WI38 (cell line): Measurements from ENCODE around the gene ACKR2.

Experiments
- H3K4me3 ChIP-seq: 2 replicates; pipeline ENCODE4 v1.5.1; 2011; ENCODE audit warnings: low read depth, mild to moderate bottlenecking, control low read depth, low read length
- CTCF ChIP-seq: IDR thresholded peaks from 2 replicates; pipeline ENCODE4 v1.5.1; 2012; ENCODE audit warnings: low read depth, mild to moderate bottlenecking, control low read depth, low read length

ACKR2 gene

GRCh38 chr3:42892807-42893206 lies 83.6 kb downstream of the ACKR2 start:
- TF ChIP-seq CTCF, result no peak
- H3K4me3 ChIP-seq, result no peak overlapping the region

GRCh38 chr3:42894698-42895579 lies 85.7 kb downstream of the ACKR2 start:
- no peak overlapping the region for H3K4me3 ChIP-seq
- TF ChIP-seq CTCF, result no peak

GRCh38 chr3:42895580-42895868 lies 86.3 kb downstream of the ACKR2 start:
- H3K4me3 ChIP-seq, result no peak overlapping the region
- TF ChIP-seq CTCF, result no peak

- H3K4me3 ChIP-seq, result no peak overlapping the region
- TF ChIP-seq CTCF, result no peak
These were observed 89.8 kb downstream of the ACKR2 start for GRCh38 chr3:42898896-42899675.

- H3K4me3 ChIP-seq, result no peak overlapping the region
- no peak for TF ChIP-seq CTCF
These were observed 91.2 kb downstream of the ACKR2 start for GRCh38 chr3:42900226-42901072.

GRCh38 chr3:42901073-42901415 lies 91.8 kb downstream of the ACKR2 start:
- H3K4me3 ChIP-seq, result no peak overlapping the region
- TF ChIP-seq CTCF, result no peak
